GM21717 (cell line): ENCODE measurements around the gene KLK1.

ENCODE experiments used
- ATAC-seq: cut with Tn5 transposase; IDR thresholded peaks from one replicate; pipeline ENCODE4 v1.9.1; 2021; ENCODE audit warnings: mild to moderate bottlenecking, moderate library complexity; ENCODE audit not compliant: unreplicated experiment

The KLK1 gene

GRCh38 chr19:50836543-50837195 lies 13.1 kb upstream of the KLK1 start:
- no peak for ATAC-seq

GRCh38 chr19:50835785-50836542 lies 12.4 kb upstream of the KLK1 start:
- no peak for ATAC-seq

GRCh38 chr19:50835103-50835784 lies 11.7 kb upstream of the KLK1 start:
- ATAC-seq, result no peak

- ATAC-seq, result no peak
Measured at GRCh38 chr19:50833802-50834167, 10.2 kb upstream of the KLK1 start.

GRCh38 chr19:50833117-50833801 lies 9.7 kb upstream of the KLK1 start, which contains the start of gene KLK15:
TSS of gene KLK15 (minus strand) at chr19:50833574. CDS start at chr19:50831492, 2,082 bp downstream.
- ATAC-seq, result no peak

- ATAC-seq, result no peak
Measured at GRCh38 chr19:50832666-50833065, 9.1 kb upstream of the KLK1 start.

- ATAC-seq, result no peak
Measured at GRCh38 chr19:50831026-50831396, 7.4 kb upstream of the KLK1 start.

- ATAC-seq, result no peak
Measured at GRCh38 chr19:50830266-50831025, 6.9 kb upstream of the KLK1 start.

- no peak for ATAC-seq
Measured at GRCh38 chr19:50829801-50830200, 6.2 kb upstream of the KLK1 start.

- no peak for ATAC-seq
Measured at GRCh38 chr19:50827476-50827875, 3.9 kb upstream of the KLK1 start.

- no peak for ATAC-seq
Measured at GRCh38 chr19:50826492-50827240, 3.1 kb upstream of the KLK1 start.

GRCh38 chr19:50822661-50823208 lies 852 bp downstream of the KLK1 start:
- ATAC-seq, result no peak

GRCh38 chr19:50821622-50822021 lies 2.0 kb downstream of the KLK1 start:
- no peak for ATAC-seq

GRCh38 chr19:50821248-50821612 lies 2.4 kb downstream of the KLK1 start:
- ATAC-seq, result no peak

- ATAC-seq, result no peak
Measured at GRCh38 chr19:50820549-50821247, 2.9 kb downstream of the KLK1 start.

GRCh38 chr19:50820086-50820485 lies 3.5 kb downstream of the KLK1 start:
- ATAC-seq, result no peak

- ATAC-seq, result no peak
Measured at GRCh38 chr19:50819636-50820035, 4.0 kb downstream of the KLK1 start.

- no peak for ATAC-seq
Measured at GRCh38 chr19:50818859-50819472, 4.6 kb downstream of the KLK1 start.
